Measurements from ENCODE around the gene BTG1. TPM values are rescaled to one million over a fixed set of nuclear protein-coding genes. Genes with fewer than 3 reads are reported as not detected.

Gene BTG1
- total RNA-seq, 1 donor from 2014 or later: 63.7 TPM

GRCh38 chr12:92110083-92110640, 35.5 kb downstream of the BTG1 start:
- no peaks in the 10 kb centered on the region for H3K79me2 ChIP-seq (ENCODE audit: insufficient read depth, low read length)
- TF ChIP-seq CTCF (IDR thresholded peaks at IDR 0.05; ENCODE audit: insufficient read depth, low read depth, low read length): no peak
- no peak for TF ChIP-seq EZH2 (IDR thresholded peaks at IDR 0.05; ENCODE audit: insufficient read depth, low read length)
- no peak overlapping the region for H2AFZ ChIP-seq (ENCODE audit: low read depth, low read length)
- no peaks in the 10 kb centered on the region for H3K36me3 ChIP-seq (ENCODE audit: insufficient read depth, low read length)
- Mint-ChIP-seq H3K27ac (ENCODE audit: unreplicated experiment) (no peak overlapping the region), H3K27me3 (ENCODE audit: low read depth, unreplicated experiment) (no peaks in the 10 kb centered on the region), H3K4me3 (ENCODE audit: unreplicated experiment) (no peak overlapping the region), H3K9me3 (ENCODE audit: unreplicated experiment) (no peaks in the 10 kb centered on the region), H3K4me1 (ENCODE audit: low read depth, unreplicated experiment) (peaks cover 13% of the 10 kb centered on the region), H3K36me3 (ENCODE audit: low read depth, unreplicated experiment) (no peaks in the 10 kb centered on the region)
- DNase-seq (ENCODE audit: low read depth) (no peak), FAIRE-seq (no peak)
- no peaks in the 10 kb centered on the region for H3K27me3 ChIP-seq (ENCODE audit: insufficient read depth, low read length)
- H3K9ac ChIP-seq (ENCODE audit: low read length): no peak overlapping the region
- no peak overlapping the region for H3K27ac ChIP-seq (ENCODE audit: low read depth, low read length)
- H4K20me1 ChIP-seq (ENCODE audit: insufficient read depth, low read length): no peaks in the 10 kb centered on the region
- no peaks in the 10 kb centered on the region for H3K4me1 ChIP-seq (ENCODE audit: insufficient read depth, low read length)
- no peak overlapping the region for H3K4me3 ChIP-seq (ENCODE audit: insufficient read depth, low read depth, low read length)
- H3K9me3 ChIP-seq (ENCODE audit: insufficient read depth, low read depth, low read length): no peaks in the 10 kb centered on the region
- H3K4me2 ChIP-seq (ENCODE audit: low read length): no peak overlapping the region

GRCh38 chr12:92109613-92110012, 36.0 kb downstream of the BTG1 start:
- no peaks in the 10 kb centered on the region for H3K4me1 ChIP-seq (ENCODE audit: insufficient read depth, low read length)
- H3K27ac Mint-ChIP-seq (ENCODE audit: unreplicated experiment): no peak overlapping the region
- H3K27me3 Mint-ChIP-seq (ENCODE audit: low read depth, unreplicated experiment): no peaks in the 10 kb centered on the region

More at GRCh38 chr12:92109613-92110012, 36.0 kb downstream of the BTG1 start:
- Histone ChIP-seq H4K20me1 (ENCODE audit: insufficient read depth, low read length) (no peaks in the 10 kb centered on the region), H3K4me2 (ENCODE audit: low read length) (no peak overlapping the region), H3K4me3 (ENCODE audit: insufficient read depth, low read depth, low read length) (no peak overlapping the region), H3K79me2 (ENCODE audit: insufficient read depth, low read length) (no peaks in the 10 kb centered on the region), H2AFZ (ENCODE audit: low read depth, low read length) (no peak overlapping the region), H3K9me3 (ENCODE audit: insufficient read depth, low read depth, low read length) (no peaks in the 10 kb centered on the region), H3K9ac (ENCODE audit: low read length) (no peak overlapping the region), H3K36me3 (ENCODE audit: insufficient read depth, low read length) (no peaks in the 10 kb centered on the region), H3K27ac (ENCODE audit: low read depth, low read length) (no peak overlapping the region), H3K27me3 (ENCODE audit: insufficient read depth, low read length) (no peaks in the 10 kb centered on the region)
- no peaks in the 10 kb centered on the region for H3K9me3 Mint-ChIP-seq (ENCODE audit: unreplicated experiment)
- TF ChIP-seq CTCF (IDR thresholded peaks at IDR 0.05; ENCODE audit: insufficient read depth, low read depth, low read length) (no peak), EZH2 (IDR thresholded peaks at IDR 0.05; ENCODE audit: insufficient read depth, low read length) (no peak)
- H3K4me1 Mint-ChIP-seq (ENCODE audit: low read depth, unreplicated experiment): peaks cover 13% of the 10 kb centered on the region
- FAIRE-seq (no peak), DNase-seq (ENCODE audit: low read depth) (no peak)
- no peak overlapping the region for H3K4me3 Mint-ChIP-seq (ENCODE audit: unreplicated experiment)
- no peaks in the 10 kb centered on the region for H3K36me3 Mint-ChIP-seq (ENCODE audit: low read depth, unreplicated experiment)
